Measurements from ENCODE around the gene OR10G8.

GRCh38 chr11:124039557-124039956, 13.0 kb downstream of the OR10G8 start:
- no peak for TF ChIP-seq CHD1 (IDR thresholded peaks at IDR 0.05; ENCODE audit: low read depth, low read length)
- no peak for TF ChIP-seq SIN3A (conservative IDR thresholded peaks at IDR 0.05 in 1 of 2, IDR thresholded peaks at IDR 0.05 in 1 of 2; ENCODE audit: low read depth in 1 of 2, low read length in 2 of 2)
- TF ChIP-seq, protein P1, sequence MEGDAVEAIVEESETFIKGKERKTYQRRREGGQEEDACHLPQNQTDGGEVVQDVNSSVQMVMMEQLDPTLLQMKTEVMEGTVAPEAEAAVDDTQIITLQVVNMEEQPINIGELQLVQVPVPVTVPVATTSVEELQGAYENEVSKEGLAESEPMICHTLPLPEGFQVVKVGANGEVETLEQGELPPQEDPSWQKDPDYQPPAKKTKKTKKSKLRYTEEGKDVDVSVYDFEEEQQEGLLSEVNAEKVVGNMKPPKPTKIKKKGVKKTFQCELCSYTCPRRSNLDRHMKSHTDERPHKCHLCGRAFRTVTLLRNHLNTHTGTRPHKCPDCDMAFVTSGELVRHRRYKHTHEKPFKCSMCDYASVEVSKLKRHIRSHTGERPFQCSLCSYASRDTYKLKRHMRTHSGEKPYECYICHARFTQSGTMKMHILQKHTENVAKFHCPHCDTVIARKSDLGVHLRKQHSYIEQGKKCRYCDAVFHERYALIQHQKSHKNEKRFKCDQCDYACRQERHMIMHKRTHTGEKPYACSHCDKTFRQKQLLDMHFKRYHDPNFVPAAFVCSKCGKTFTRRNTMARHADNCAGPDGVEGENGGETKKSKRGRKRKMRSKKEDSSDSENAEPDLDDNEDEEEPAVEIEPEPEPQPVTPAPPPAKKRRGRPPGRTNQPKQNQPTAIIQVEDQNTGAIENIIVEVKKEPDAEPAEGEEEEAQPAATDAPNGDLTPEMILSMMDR (IDR thresholded peaks at IDR 0.05; ENCODE audit: control extremely low read depth in 1 of 3, insufficient read depth in 1 of 3, low read depth in 1 of 3, low read length in 3 of 3) = no peak
- TF ChIP-seq EP300 (IDR thresholded peaks at IDR 0.05; ENCODE audit: borderline replicate concordance in 1 of 2, low read depth in 2 of 2, low read length in 2 of 2) = no peak
- TF ChIP-seq GTF2F1 (IDR thresholded peaks at IDR 0.05; ENCODE audit: borderline replicate concordance, low read depth, low read length) = no peak
- no peak for TF ChIP-seq POLR2A (IDR thresholded peaks at IDR 0.05; ENCODE audit: control extremely low read depth in 1 of 2, low read depth in 2 of 2, low read length in 2 of 2)
- no peak for TF ChIP-seq HDAC6 (IDR thresholded peaks at IDR 0.05; ENCODE audit: low read depth, low read length)
- TF ChIP-seq TAF1 (IDR thresholded peaks at IDR 0.05; ENCODE audit: low read depth, low read length) = no peak
- no peak for TF ChIP-seq TBP (IDR thresholded peaks at IDR 0.05; ENCODE audit: low read depth, low read length)
- TF ChIP-seq USF2 (IDR thresholded peaks at IDR 0.05; ENCODE audit: low read length) = no peak
- no peak for TF ChIP-seq ZNF274 (IDR thresholded peaks at IDR 0.05; ENCODE audit: borderline replicate concordance, extremely low read depth, low read length)

Measured in H1 (cell line).